Endothelial cell of umbilical vein (primary cell): ENCODE measurements around the gene ARHGEF10L. TPM values are rescaled to one million over a fixed set of nuclear protein-coding genes. Genes with fewer than 3 reads are reported as not detected.

ENCODE experiments used
- BruUV-seq: library from RNA; stranded (reverse); fragments of 400-500 nt; replicated peaks from 2 replicates; lab custom pipeline; 2021; lab: Mats Ljungman, UMichigan
- CTCF ChIA-PET: fragments of 300-600, 350-600 bp; sonication (Branson Sonifier 250); formaldehyde crosslinking; loops from one replicate; lab custom pipeline; 2021; ENCODE audit warnings: antibody characterized with exemption, inconsistent platforms; lab: Charles Lee
- POLR2A ChIA-PET: fragments of 300-600, 350-600 bp; sonication (Branson Sonifier 250); formaldehyde crosslinking; loops from one replicate; lab custom pipeline; 2021; ENCODE audit warnings: antibody characterized with exemption, inconsistent platforms; lab: Charles Lee
- DNase-seq: peaks from one replicate; pipeline ENCODE4 v3.0.0-alpha.2; 2011; ENCODE audit warnings: low read depth, low spot score
- FAIRE-seq: peaks from 2 replicates; lab custom pipeline; 2011; peaks lifted over from hg19 to GRCh38; lab: Jason Lieb, UNC
- H2AFZ ChIP-seq: 2 replicates; pipeline ENCODE4 v1.6.0; 2012; ENCODE audit warnings: low read depth, low read length, control low read depth, inconsistent platforms
- H3K27ac ChIP-seq: 2 replicates; pipeline ENCODE4 v1.5.1; 2011; ENCODE audit warnings: low read depth, mild to moderate bottlenecking, control low read depth, low read length, moderate library complexity; ENCODE audit not compliant: insufficient read depth
- H3K27me3 ChIP-seq, 2 experiments: 2 replicates each; pipeline versions ENCODE4 v1.6.0 to v1.6.1; 2011; ENCODE audit warnings: low read length in 2 of 2, mixed read lengths in 1 of 2; ENCODE audit not compliant: control insufficient read depth in 2 of 2, insufficient read depth in 2 of 2
- H3K36me3 ChIP-seq, 2 experiments: 2 replicates in 1 of 2; 3 replicates in 1 of 2; pipeline ENCODE4 v1.5.1; 2011; ENCODE audit warnings: low read length in 2 of 2, mild to moderate bottlenecking in 1 of 2, moderate library complexity in 1 of 2; ENCODE audit not compliant: control insufficient read depth in 2 of 2, insufficient read depth in 2 of 2; ENCODE audit errors: extremely low read depth in 1 of 2
- H3K4me1 ChIP-seq: 3 replicates; pipeline ENCODE4 v1.5.1; 2011; ENCODE audit warnings: mild to moderate bottlenecking, low read length; ENCODE audit not compliant: control insufficient read depth, insufficient read depth; ENCODE audit errors: extremely low read depth
- H3K4me2 ChIP-seq: 2 replicates; pipeline ENCODE4 v1.6.1; 2011; ENCODE audit warnings: low read length, control low read depth, mixed read lengths; ENCODE audit not compliant: insufficient read depth
- H3K4me3 ChIP-seq, 3 experiments: fragments of 200-600 bp in 1 of 3; sonication (generic), shearing (Covaris generic) in 1 of 3; replicated peaks in 1 of 3; 2 replicates each; pipeline ENCODE4 v1.5.1; 2011 to 2016; ENCODE audit warnings: control low read depth in 3 of 3, low read length in 3 of 3, mild to moderate bottlenecking in 2 of 3, inconsistent platforms in 1 of 3, low read depth in 1 of 3, moderate library complexity in 1 of 3; ENCODE audit not compliant: insufficient read depth in 1 of 3
- H3K79me2 ChIP-seq: 2 replicates; pipeline ENCODE4 v1.6.0; 2012; ENCODE audit warnings: low read length, inconsistent platforms; ENCODE audit not compliant: control insufficient read depth, insufficient read depth
- H3K9ac ChIP-seq: replicated peaks from 2 replicates; pipeline ENCODE3; 2011; ENCODE audit warnings: low read length, control low read depth; ENCODE audit not compliant: insufficient read depth; ENCODE audit errors: extremely low read depth
- H3K9me1 ChIP-seq: replicated peaks from 3 replicates; pipeline ENCODE4 v1.6.0; 2011; ENCODE audit warnings: mild to moderate bottlenecking, low read length; ENCODE audit not compliant: control insufficient read depth, insufficient read depth; ENCODE audit errors: extremely low read depth
- H3K9me3 ChIP-seq: replicated peaks from 2 replicates; pipeline ENCODE4 v1.5.1; 2012; ENCODE audit warnings: low read length, inconsistent platforms; ENCODE audit not compliant: control insufficient read depth, insufficient read depth
- H4K20me1 ChIP-seq: replicated peaks from 2 replicates; pipeline ENCODE3; 2011; ENCODE audit warnings: mild to moderate bottlenecking, low read length; ENCODE audit not compliant: control insufficient read depth, insufficient read depth; ENCODE audit errors: extremely low read depth
- CTCF ChIP-seq, 2 donors: IDR thresholded peaks; 1 replicate in 1 of 2; 2 replicates in 1 of 2; pipeline ENCODE4 v1.5.1; 2011; ENCODE audit warnings: low read length in 2 of 2, mild to moderate bottlenecking in 2 of 2, moderate library complexity in 2 of 2, control low read depth in 1 of 2, inconsistent platforms in 1 of 2, low read depth in 1 of 2; ENCODE audit not compliant: insufficient read depth in 1 of 2; ENCODE audit errors: extremely low read depth in 1 of 2
- EZH2 ChIP-seq: IDR thresholded peaks from 2 replicates; pipeline ENCODE4 v1.6.1; 2012; ENCODE audit warnings: borderline replicate concordance, low read depth, mild to moderate bottlenecking, moderate library complexity, low read length, inconsistent platforms; ENCODE audit not compliant: severe bottlenecking
- FOS ChIP-seq: IDR thresholded peaks from 2 replicates; pipeline ENCODE4 v1.6.1; 2011; ENCODE audit warnings: mild to moderate bottlenecking, low read length, moderate library complexity, borderline replicate concordance; ENCODE audit not compliant: insufficient read depth
- GATA2 ChIP-seq: IDR thresholded peaks from 2 replicates; pipeline ENCODE4 v1.7.0; 2011; ENCODE audit warnings: low read depth, mild to moderate bottlenecking, moderate library complexity, mixed read lengths, low read length; ENCODE audit not compliant: insufficient read length, insufficient read depth
- JUN ChIP-seq: IDR thresholded peaks from 2 replicates; pipeline ENCODE4 v1.6.1; 2011; ENCODE audit warnings: borderline replicate concordance, low read depth; ENCODE audit not compliant: insufficient read length, insufficient read depth
- MAX ChIP-seq: IDR thresholded peaks from 2 replicates; pipeline ENCODE4 v1.6.1; 2011; ENCODE audit not compliant: insufficient read depth, insufficient read length
- MYC ChIP-seq: IDR thresholded peaks from one replicate; pipeline ENCODE4 v1.6.1; 2011; ENCODE audit warnings: mild to moderate bottlenecking, low read depth, low read length
- POLR2A ChIP-seq: IDR thresholded peaks from 2 replicates; pipeline ENCODE4 v1.6.1; 2012; ENCODE audit warnings: low read depth, mild to moderate bottlenecking, control low read depth, low read length
- POLR2AphosphoS5 ChIP-seq: IDR thresholded peaks from 2 replicates; pipeline ENCODE4 v1.6.1; 2012; ENCODE audit warnings: low read depth, mild to moderate bottlenecking, control low read depth, low read length, moderate library complexity; ENCODE audit not compliant: insufficient read depth
- dilution Hi-C: fragments of 300-500 bp; cut with MboI; formaldehyde crosslinking; loops from one replicate; pipeline ENCODE4 v1.15.0; 2019; ENCODE audit warnings: low sequenced_read_pairs; ENCODE audit not compliant: extremely low pct_ligation_motif_present
- intact Hi-C: fragments of 100-400 bp; cut with micrococcal nuclease; formaldehyde crosslinking; loops from one replicate; pipeline ENCODE4 v1.10.0; 2022
- polyA plus RNA-seq, 4 experiments: library from polyadenylated mRNA; depleted of rRNA in 3 of 4; stranded (reverse) in 3 of 4; unstranded in 1 of 4; fragments of >200 nt; gene quantifications; 2 replicates each; pipeline versions ENCODE4 v1.2.1 to v1.2.3, GENCODE V29; 2011 to 2012; ENCODE audit warnings: missing spikeins in 1 of 4
- total RNA-seq: library from RNA; stranded (reverse); gene quantifications from 2 replicates; pipeline ENCODE4 v1.2.3, GENCODE V29; 2021

Gene ARHGEF10L
- total and polyA plus RNA-seq, 2 donors (not counting 3 experiments of a cell fraction or from before 2014, with no cell fraction given) = 1.9 to 5.2 TPM

- DNase-seq (no peak), FAIRE-seq (no peak)
- no peak overlapping the region for H3K9ac ChIP-seq
- intact Hi-C loops = no loop called here
- no TSS peak for BruUV-seq
- CTCF ChIA-PET = no interaction called here
- H3K4me3 ChIP-seq = no peak overlapping the region
- no peaks in the 10 kb centered on the region for H4K20me1 ChIP-seq
- H3K27ac ChIP-seq = no peak overlapping the region
- no peaks in the 10 kb centered on the region for H3K4me1 ChIP-seq
- no peaks in the 10 kb centered on the region for H3K9me1 ChIP-seq
- no peak for TF ChIP-seq POLR2AphosphoS5
- TF ChIP-seq EZH2 = no peak
- no peak for TF ChIP-seq MAX
- TF ChIP-seq CTCF (IDR thresholded peaks at IDR 0.05; ENCODE audit: extremely low read depth in 1 of 2, insufficient read depth in 1 of 2, low read depth in 1 of 2, low read length in 2 of 2) = no peak
- no peak for TF ChIP-seq MYC
- no peak for TF ChIP-seq JUN
- no peak for TF ChIP-seq POLR2A
- no peak for TF ChIP-seq GATA2
- TF ChIP-seq FOS = no peak
- H3K79me2 ChIP-seq = no peaks in the 10 kb centered on the region
- no peaks in the 10 kb centered on the region for H3K27me3 ChIP-seq
- H3K4me2 ChIP-seq = no peak overlapping the region
- dilution Hi-C loops = no loop called here
- H3K36me3 ChIP-seq = no peaks in the 10 kb centered on the region
- H3K9me3 ChIP-seq = no peaks in the 10 kb centered on the region
- POLR2A ChIA-PET = no interaction called here
- H2AFZ ChIP-seq = no peak overlapping the region
Measured at GRCh38 chr1:17640393-17640792, 100.9 kb downstream of the ARHGEF10L start.
